Stomach (tissue), 4 donors: ENCODE measurements around the gene NTRK3.

Experiments used
- CTCF ChIP-seq, 7 experiments: fragments of 450-650 bp in 4 of 7; fragments of 200-600 bp in 3 of 7; sonication (generic) in 3 of 7; IDR thresholded peaks; one replicate each; pipeline ENCODE4 v1.5.1; 2016 to 2019; ENCODE audit warnings: antibody characterized with exemption in 7 of 7, control low read depth in 2 of 7, mild to moderate bottlenecking in 1 of 7
- EP300 ChIP-seq: sonication (generic); formaldehyde crosslinking; IDR thresholded peaks from one replicate; pipeline ENCODE4 v1.6.1; 2017; ENCODE audit warnings: antibody characterized with exemption
- POLR2AphosphoS5 ChIP-seq, 3 donors: sonication (generic); formaldehyde crosslinking; IDR thresholded peaks; one replicate each; pipeline ENCODE4 v1.6.1; 2016; ENCODE audit warnings: antibody characterized with exemption in 3 of 3

GRCh38 chr15:88247914-88248313, 8.6 kb downstream of the NTRK3 start:
- TF ChIP-seq CTCF (IDR thresholded peaks at IDR 0.05) (no peak), EP300 (no peak), POLR2AphosphoS5 (IDR thresholded peaks at IDR 0.05) (no peak)
